HL-60 (cell line): ENCODE measurements around the gene PUM1.

Experiments used
- DNase-seq, 2 experiments: peaks; one replicate each; pipeline ENCODE4 v3.0.0-alpha.2; 2010 to 2020; ENCODE audit warnings: low read depth in 1 of 2, low spot score in 1 of 2
- H3K27ac ChIP-seq: fragments of 250-450 bp; sonication (Bioruptor Pico); replicated peaks from 2 replicates; pipeline ENCODE4 v1.5.1; 2020; ENCODE audit warnings: mild to moderate bottlenecking, moderate library complexity
- H3K27me3 ChIP-seq: fragments of 250-450 bp; sonication (Bioruptor Pico); 2 replicates; pipeline ENCODE4 v1.5.1; 2021; ENCODE audit warnings: mild to moderate bottlenecking, moderate library complexity; ENCODE audit not compliant: insufficient read depth, poor library complexity, severe bottlenecking
- H3K4me3 ChIP-seq: replicated peaks from 2 replicates; pipeline ENCODE4 v1.5.1; 2011; ENCODE audit warnings: mild to moderate bottlenecking, control low read depth, low read length; ENCODE audit not compliant: insufficient read depth
- CTCF ChIP-seq: IDR thresholded peaks from one replicate; pipeline ENCODE4 v1.5.1; 2011; ENCODE audit warnings: low read length, control low read depth, inconsistent platforms; ENCODE audit not compliant: insufficient read depth
- GABPA ChIP-seq: IDR thresholded peaks from 2 replicates; pipeline ENCODE4 v1.6.1; 2012; ENCODE audit warnings: low read depth
- POLR2AphosphoS5 ChIP-seq: IDR thresholded peaks from 2 replicates; pipeline ENCODE4 v1.6.1; 2012; ENCODE audit warnings: low read depth
- SPI1 ChIP-seq: IDR thresholded peaks from 2 replicates; pipeline ENCODE4 v1.6.1; 2012; ENCODE audit warnings: low read depth, mild to moderate bottlenecking, borderline replicate concordance
- TF ChIP-seq, protein P1 (sequence below): IDR thresholded peaks from 2 replicates; pipeline ENCODE4 v1.6.1; 2012; ENCODE audit warnings: low read depth; ENCODE audit not compliant: insufficient replicate concordance

Gene PUM1

DNA sequence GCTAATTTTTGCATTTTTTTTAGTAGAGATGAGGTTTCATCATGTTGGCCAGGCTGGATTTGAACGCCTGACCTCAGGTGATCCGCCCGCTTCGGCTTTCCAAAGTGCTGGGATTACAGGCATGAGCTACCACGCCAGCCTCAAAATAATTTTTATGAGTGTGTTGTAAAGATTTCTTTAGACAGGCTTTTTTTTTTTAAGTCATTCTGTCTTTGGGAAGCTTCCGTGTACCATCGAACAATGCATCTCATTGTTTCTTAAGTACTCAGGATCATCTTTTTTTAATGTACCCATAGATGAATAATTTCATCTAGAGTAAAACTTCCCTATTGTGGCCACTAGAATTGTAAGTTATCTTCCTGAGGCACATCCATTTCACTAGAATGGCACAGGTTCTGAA lies 137.3 kb downstream of the PUM1 start:
- Histone ChIP-seq H3K27me3 (no peaks in the 10 kb centered on the region), H3K27ac (no peak overlapping the region), H3K4me3 (no peak overlapping the region)
- no peak for DNase-seq
- TF ChIP-seq GABPA (no peak), POLR2AphosphoS5 (no peak), SPI1 (no peak), CTCF (no peak)
- TF ChIP-seq, protein P1, sequence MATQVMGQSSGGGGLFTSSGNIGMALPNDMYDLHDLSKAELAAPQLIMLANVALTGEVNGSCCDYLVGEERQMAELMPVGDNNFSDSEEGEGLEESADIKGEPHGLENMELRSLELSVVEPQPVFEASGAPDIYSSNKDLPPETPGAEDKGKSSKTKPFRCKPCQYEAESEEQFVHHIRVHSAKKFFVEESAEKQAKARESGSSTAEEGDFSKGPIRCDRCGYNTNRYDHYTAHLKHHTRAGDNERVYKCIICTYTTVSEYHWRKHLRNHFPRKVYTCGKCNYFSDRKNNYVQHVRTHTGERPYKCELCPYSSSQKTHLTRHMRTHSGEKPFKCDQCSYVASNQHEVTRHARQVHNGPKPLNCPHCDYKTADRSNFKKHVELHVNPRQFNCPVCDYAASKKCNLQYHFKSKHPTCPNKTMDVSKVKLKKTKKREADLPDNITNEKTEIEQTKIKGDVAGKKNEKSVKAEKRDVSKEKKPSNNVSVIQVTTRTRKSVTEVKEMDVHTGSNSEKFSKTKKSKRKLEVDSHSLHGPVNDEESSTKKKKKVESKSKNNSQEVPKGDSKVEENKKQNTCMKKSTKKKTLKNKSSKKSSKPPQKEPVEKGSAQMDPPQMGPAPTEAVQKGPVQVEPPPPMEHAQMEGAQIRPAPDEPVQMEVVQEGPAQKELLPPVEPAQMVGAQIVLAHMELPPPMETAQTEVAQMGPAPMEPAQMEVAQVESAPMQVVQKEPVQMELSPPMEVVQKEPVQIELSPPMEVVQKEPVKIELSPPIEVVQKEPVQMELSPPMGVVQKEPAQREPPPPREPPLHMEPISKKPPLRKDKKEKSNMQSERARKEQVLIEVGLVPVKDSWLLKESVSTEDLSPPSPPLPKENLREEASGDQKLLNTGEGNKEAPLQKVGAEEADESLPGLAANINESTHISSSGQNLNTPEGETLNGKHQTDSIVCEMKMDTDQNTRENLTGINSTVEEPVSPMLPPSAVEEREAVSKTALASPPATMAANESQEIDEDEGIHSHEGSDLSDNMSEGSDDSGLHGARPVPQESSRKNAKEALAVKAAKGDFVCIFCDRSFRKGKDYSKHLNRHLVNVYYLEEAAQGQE, result no peak

DNA sequence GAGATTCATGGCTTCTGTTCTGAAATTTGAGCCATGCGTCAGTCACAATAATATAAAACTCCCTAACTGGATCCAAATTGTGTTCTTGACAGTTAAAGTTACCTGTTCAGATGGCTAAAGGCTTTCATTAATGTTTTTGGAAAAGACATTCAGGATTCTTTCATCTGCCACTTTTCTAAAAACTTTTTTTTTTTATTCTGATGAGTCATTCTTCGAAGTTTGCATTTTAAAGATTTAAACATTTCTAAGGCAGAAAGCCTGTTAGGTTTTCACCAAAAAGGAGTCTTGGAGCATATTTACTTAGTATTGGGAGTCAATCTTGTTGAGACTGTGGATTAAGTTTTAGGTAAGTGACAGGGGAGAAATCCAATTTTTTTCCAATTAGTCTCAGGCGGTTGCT lies 138.1 kb downstream of the PUM1 start:
- H3K27ac ChIP-seq, result no peak overlapping the region
- no peaks in the 10 kb centered on the region for H3K27me3 ChIP-seq
- no peak for DNase-seq
- no peak for TF ChIP-seq POLR2AphosphoS5
- no peak for TF ChIP-seq SPI1
- no peak for TF ChIP-seq CTCF
- TF ChIP-seq, protein P1, result no peak
- TF ChIP-seq GABPA, result no peak
- no peak overlapping the region for H3K4me3 ChIP-seq

GRCh38 chr1:30923597-30923996 lies 141.9 kb downstream of the PUM1 start:
- TF ChIP-seq GABPA (no peak), POLR2AphosphoS5 (no peak), CTCF (no peak)
- Histone ChIP-seq H3K4me3 (no peak overlapping the region), H3K27me3 (no peaks in the 10 kb centered on the region), H3K27ac (no peak overlapping the region)
- DNase-seq, result no peak

GRCh38 chr1:30920827-30921226 lies 144.7 kb downstream of the PUM1 start:
- DNase-seq, result no peak
- H3K27me3 ChIP-seq, result no peaks in the 10 kb centered on the region
- TF ChIP-seq, protein P1, result no peak
- TF ChIP-seq POLR2AphosphoS5 (no peak), CTCF (no peak), SPI1 (no peak), GABPA (no peak)
- no peak overlapping the region for H3K4me3 ChIP-seq
- no peak overlapping the region for H3K27ac ChIP-seq
